Neural progenitor cell (in vitro differentiated cells): ENCODE results near the gene MED9. TPM values are rescaled to one million over a fixed set of nuclear protein-coding genes. Genes with fewer than 3 reads are reported as not detected.

ENCODE experiments used
- DNase-seq: peaks from one replicate; pipeline ENCODE4 v3.0.0-alpha.2; 2016; ENCODE audit warnings: low spot score
- H2AFZ ChIP-seq: fragments of 200-600 bp; sonication (generic); replicated peaks from 2 replicates; pipeline ENCODE4 v1.6.1; 2016; ENCODE audit warnings: antibody characterized with exemption
- H3F3A ChIP-seq: fragments of 200-600 bp; sonication (generic); 2 replicates; pipeline ENCODE4 v1.6.1; 2016; ENCODE audit warnings: antibody characterized with exemption, low read depth
- H3K27ac ChIP-seq: fragments of 200-600 bp; sonication (generic); 2 replicates; pipeline ENCODE4 v1.5.1; 2016; ENCODE audit warnings: mild to moderate bottlenecking
- H3K27me3 ChIP-seq: fragments of 200-600 bp; sonication (generic); 2 replicates; pipeline ENCODE4 v1.6.1; 2016; ENCODE audit warnings: mild to moderate bottlenecking, moderate library complexity
- H3K36me3 ChIP-seq: fragments of 200-600 bp; sonication (generic); 2 replicates; pipeline ENCODE4 v1.5.1; 2016
- H3K4me1 ChIP-seq: fragments of 200-600 bp; sonication (generic); 2 replicates; pipeline ENCODE4 v1.6.1; 2016; ENCODE audit warnings: mixed run types
- H3K4me2 ChIP-seq: fragments of 200-600 bp; sonication (generic); 2 replicates; pipeline ENCODE4 v1.6.1; 2016
- H3K4me3 ChIP-seq: fragments of 200-600 bp; sonication (generic); 2 replicates; pipeline ENCODE4 v1.5.1; 2016
- H3K79me2 ChIP-seq: fragments of 200-600 bp; sonication (generic); 2 replicates; pipeline ENCODE4 v1.6.1; 2016; ENCODE audit warnings: low read depth
- H3K9ac ChIP-seq: fragments of 200-600 bp; sonication (generic); 2 replicates; pipeline ENCODE4 v1.6.1; 2016
- H3K9me3 ChIP-seq: fragments of 200-600 bp; sonication (generic); 2 replicates; pipeline ENCODE4 v1.5.1; 2016; ENCODE audit warnings: low read depth
- H4K20me1 ChIP-seq: fragments of 200-600 bp; sonication (generic); 2 replicates; pipeline ENCODE4 v1.6.1; 2016; ENCODE audit warnings: low read depth
- H3K27ac Mint-ChIP-seq: 3 replicates; pipeline ENCODE4 v1.8.0; 2021; ENCODE audit warnings: mixed read lengths
- H3K27me3 Mint-ChIP-seq: 2 replicates; pipeline ENCODE4 v1.8.0; 2022; ENCODE audit warnings: low read depth, mild to moderate bottlenecking, inconsistent platforms, moderate library complexity, mixed read lengths; ENCODE audit not compliant: insufficient read depth
- H3K36me3 Mint-ChIP-seq: 3 replicates; pipeline ENCODE4 v1.8.0; 2021; ENCODE audit warnings: mixed read lengths
- H3K4me1 Mint-ChIP-seq: 3 replicates; pipeline ENCODE4 v1.8.0; 2021; ENCODE audit warnings: mixed read lengths
- H3K4me3 Mint-ChIP-seq: 3 replicates; pipeline ENCODE4 v1.8.0; 2021; ENCODE audit warnings: mild to moderate bottlenecking, moderate library complexity, mixed read lengths
- H3K9me3 Mint-ChIP-seq: 3 replicates; pipeline ENCODE4 v1.8.0; 2020; ENCODE audit warnings: mixed read lengths
- EZH2 ChIP-seq: fragments of 200-600 bp; sonication (generic); IDR thresholded peaks from 2 replicates; pipeline ENCODE4 v1.6.1; 2017; ENCODE audit warnings: antibody characterized with exemption, mild to moderate bottlenecking, moderate library complexity
- EZH2phosphoT487 ChIP-seq: fragments of 200-600 bp; sonication (generic); IDR thresholded peaks from 2 replicates; pipeline ENCODE4 v1.6.1; 2017; ENCODE audit warnings: antibody characterized with exemption
- total RNA-seq: library from RNA; depleted of rRNA; stranded (reverse); fragments of >200 nt; gene quantifications from 2 replicates; pipeline ENCODE4 v1.2.3, GENCODE V29; 2015; ENCODE audit warnings: low replicate concordance
- TF ChIP-seq, protein P1 (sequence below): fragments of 200-600 bp; sonication (generic); IDR thresholded peaks from 2 replicates; pipeline ENCODE4 v1.5.1; 2017; ENCODE audit warnings: antibody characterized with exemption, mild to moderate bottlenecking

MED9 gene
- total RNA-seq, 1 donor from 2014 or later, result 15.7 TPM

DNA sequence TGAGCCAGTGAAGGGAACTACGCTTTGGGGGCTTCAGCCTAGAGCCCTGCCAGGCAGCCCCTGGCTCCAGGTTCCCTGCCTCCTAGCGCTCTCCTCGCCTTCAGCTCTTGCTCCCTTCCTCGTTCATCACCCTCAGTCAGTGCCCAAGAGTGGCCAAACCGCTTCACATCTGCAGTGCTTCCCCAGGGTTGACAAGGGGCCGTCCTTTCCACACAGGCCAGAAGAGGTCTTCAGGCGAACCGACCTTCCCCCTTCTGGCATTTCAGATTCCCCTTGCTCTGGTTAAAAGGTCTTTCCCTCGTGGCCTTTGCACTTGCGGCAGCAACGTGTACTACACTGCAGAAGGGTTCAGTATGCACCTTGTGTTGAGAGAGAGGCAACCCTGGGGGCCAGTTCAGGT, 15.3 kb downstream of the MED9 start:
- Histone ChIP-seq H3K9me3 (no peaks in the 10 kb centered on the region), H3K4me1 (peaks cover 45% of the 10 kb centered on the region), H4K20me1 (peaks cover 69% of the 10 kb centered on the region), H3K27me3 (peaks cover 28% of the 10 kb centered on the region), H3K27ac (no peak overlapping the region), H3K4me3 (no peak overlapping the region), H2AFZ (no peak overlapping the region), H3F3A (peaks cover 39% of the 10 kb centered on the region), H3K79me2 (peaks cover 4% of the 10 kb centered on the region), H3K4me2 (peak overlapping the region; percentile 85), H3K9ac (no peak overlapping the region), H3K36me3 (no peaks in the 10 kb centered on the region)
- Mint-ChIP-seq H3K9me3 (no peaks in the 10 kb centered on the region), H3K4me1 (peaks cover 28% of the 10 kb centered on the region), H3K27ac (no peak overlapping the region), H3K4me3 (no peak overlapping the region), H3K27me3 (peaks cover 16% of the 10 kb centered on the region), H3K36me3 (peaks cover 24% of the 10 kb centered on the region)
- DNase-seq, result no peak
- TF ChIP-seq EZH2phosphoT487, result no peak
- TF ChIP-seq, protein P1, sequence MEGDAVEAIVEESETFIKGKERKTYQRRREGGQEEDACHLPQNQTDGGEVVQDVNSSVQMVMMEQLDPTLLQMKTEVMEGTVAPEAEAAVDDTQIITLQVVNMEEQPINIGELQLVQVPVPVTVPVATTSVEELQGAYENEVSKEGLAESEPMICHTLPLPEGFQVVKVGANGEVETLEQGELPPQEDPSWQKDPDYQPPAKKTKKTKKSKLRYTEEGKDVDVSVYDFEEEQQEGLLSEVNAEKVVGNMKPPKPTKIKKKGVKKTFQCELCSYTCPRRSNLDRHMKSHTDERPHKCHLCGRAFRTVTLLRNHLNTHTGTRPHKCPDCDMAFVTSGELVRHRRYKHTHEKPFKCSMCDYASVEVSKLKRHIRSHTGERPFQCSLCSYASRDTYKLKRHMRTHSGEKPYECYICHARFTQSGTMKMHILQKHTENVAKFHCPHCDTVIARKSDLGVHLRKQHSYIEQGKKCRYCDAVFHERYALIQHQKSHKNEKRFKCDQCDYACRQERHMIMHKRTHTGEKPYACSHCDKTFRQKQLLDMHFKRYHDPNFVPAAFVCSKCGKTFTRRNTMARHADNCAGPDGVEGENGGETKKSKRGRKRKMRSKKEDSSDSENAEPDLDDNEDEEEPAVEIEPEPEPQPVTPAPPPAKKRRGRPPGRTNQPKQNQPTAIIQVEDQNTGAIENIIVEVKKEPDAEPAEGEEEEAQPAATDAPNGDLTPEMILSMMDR, result no peak
- TF ChIP-seq EZH2, result no peak

DNA sequence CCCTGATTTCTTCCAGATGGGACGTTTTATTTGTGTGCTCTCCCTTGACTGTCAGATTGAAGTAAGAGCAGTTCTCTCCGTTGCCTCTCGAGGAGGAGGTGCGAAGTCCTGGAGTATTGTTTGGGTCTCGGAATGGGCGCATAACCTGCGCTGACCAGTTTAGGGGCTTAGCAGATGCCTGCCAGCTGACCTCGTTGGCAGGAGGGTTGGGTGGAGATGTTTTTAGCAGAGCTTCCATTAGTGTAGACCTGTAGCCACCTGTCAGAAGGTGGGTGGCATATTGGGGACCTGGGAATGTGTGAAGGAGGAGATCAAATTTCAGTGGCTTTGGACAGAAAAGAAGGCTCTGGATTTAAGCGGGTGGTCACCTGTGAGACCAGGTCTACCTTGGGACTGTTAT, 15.8 kb downstream of the MED9 start:
- TF ChIP-seq EZH2, result no peak
- TF ChIP-seq, protein P1, result no peak
- TF ChIP-seq EZH2phosphoT487, result no peak
- no peak overlapping the region for H3K27ac Mint-ChIP-seq
- Histone ChIP-seq H3K9ac (no peak overlapping the region), H4K20me1 (peaks cover 69% of the 10 kb centered on the region), H3K9me3 (no peaks in the 10 kb centered on the region), H3K36me3 (no peaks in the 10 kb centered on the region), H3K27me3 (peaks cover 31% of the 10 kb centered on the region), H3K79me2 (peaks cover 4% of the 10 kb centered on the region), H3K4me2 (peak overlapping the region; percentile 85), H3K27ac (no peak overlapping the region), H2AFZ (no peak overlapping the region), H3F3A (peaks cover 39% of the 10 kb centered on the region), H3K4me1 (peaks cover 47% of the 10 kb centered on the region), H3K4me3 (no peak overlapping the region)
- peaks cover 31% of the 10 kb centered on the region for H3K4me1 Mint-ChIP-seq
- DNase-seq, result no peak
- peak overlapping the region; percentile 57 for H3K4me3 Mint-ChIP-seq
- peaks cover 20% of the 10 kb centered on the region for H3K36me3 Mint-ChIP-seq
- no peaks in the 10 kb centered on the region for H3K9me3 Mint-ChIP-seq
- peaks cover 16% of the 10 kb centered on the region for H3K27me3 Mint-ChIP-seq

DNA sequence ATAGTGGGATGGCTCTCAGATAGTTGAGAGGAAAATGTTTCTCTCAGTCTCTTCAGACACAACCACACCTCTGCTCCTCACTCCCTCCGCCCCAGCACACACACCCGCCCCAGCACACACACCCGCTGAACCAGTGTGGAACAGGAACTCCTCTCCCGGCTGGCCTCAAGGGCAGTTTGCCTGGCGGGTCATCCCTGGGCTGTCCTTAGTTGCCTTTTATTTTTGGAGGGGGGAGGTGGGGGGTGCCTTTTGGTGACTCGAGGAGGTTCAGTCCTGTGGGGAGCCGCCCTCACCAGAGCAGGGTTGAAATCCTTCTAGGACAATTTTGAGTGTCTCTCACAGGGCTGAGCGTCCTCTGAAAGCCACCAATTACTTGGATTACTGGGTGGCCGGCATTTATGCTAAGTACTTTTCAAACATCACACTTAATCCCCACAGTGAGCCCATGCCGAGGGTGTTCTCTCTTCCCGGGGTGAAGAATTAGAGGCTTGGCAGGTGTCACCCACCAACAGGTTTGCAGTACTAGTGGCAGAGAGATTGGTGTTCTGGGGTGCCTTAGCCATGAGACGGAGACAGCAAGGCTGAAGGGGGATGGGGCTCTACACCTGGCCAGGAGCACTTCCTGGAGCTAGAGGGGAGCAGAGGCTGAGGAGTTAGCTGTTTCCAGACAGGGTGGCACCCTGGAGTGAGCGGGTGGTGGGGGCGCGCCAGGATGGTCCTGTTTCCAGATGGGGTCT, 16.6 kb downstream of the MED9 start:
- TF ChIP-seq, protein P1, result no peak
- TF ChIP-seq EZH2phosphoT487 (peak; percentile 30), EZH2 (no peak)
- peaks cover 69% of the 10 kb centered on the region for H4K20me1 ChIP-seq
- H3F3A ChIP-seq, result peaks cover 39% of the 10 kb centered on the region
- H3K79me2 ChIP-seq, result peaks cover 4% of the 10 kb centered on the region
- H3K4me1 Mint-ChIP-seq, result peaks cover 31% of the 10 kb centered on the region
- H3K4me2 ChIP-seq, result peak overlapping the region; percentile 85
- peaks cover 31% of the 10 kb centered on the region for H3K27me3 ChIP-seq
- H3K9me3 ChIP-seq, result no peaks in the 10 kb centered on the region
- H2AFZ ChIP-seq, result no peak overlapping the region
- DNase-seq, result peak; percentile 68
- H3K27me3 Mint-ChIP-seq, result peaks cover 16% of the 10 kb centered on the region
- H3K9ac ChIP-seq, result no peak overlapping the region
- H3K27ac Mint-ChIP-seq, result no peak overlapping the region
- H3K9me3 Mint-ChIP-seq, result no peaks in the 10 kb centered on the region
- peaks cover 47% of the 10 kb centered on the region for H3K4me1 ChIP-seq
- H3K4me3 Mint-ChIP-seq, result peak overlapping the region; percentile 70
- H3K27ac ChIP-seq, result peak overlapping the region; percentile 43
- H3K4me3 ChIP-seq, result peak overlapping the region; percentile 67
- H3K36me3 Mint-ChIP-seq, result peaks cover 15% of the 10 kb centered on the region
- no peaks in the 10 kb centered on the region for H3K36me3 ChIP-seq
